ENCODE measurements around the gene HSDL2.

DNA sequence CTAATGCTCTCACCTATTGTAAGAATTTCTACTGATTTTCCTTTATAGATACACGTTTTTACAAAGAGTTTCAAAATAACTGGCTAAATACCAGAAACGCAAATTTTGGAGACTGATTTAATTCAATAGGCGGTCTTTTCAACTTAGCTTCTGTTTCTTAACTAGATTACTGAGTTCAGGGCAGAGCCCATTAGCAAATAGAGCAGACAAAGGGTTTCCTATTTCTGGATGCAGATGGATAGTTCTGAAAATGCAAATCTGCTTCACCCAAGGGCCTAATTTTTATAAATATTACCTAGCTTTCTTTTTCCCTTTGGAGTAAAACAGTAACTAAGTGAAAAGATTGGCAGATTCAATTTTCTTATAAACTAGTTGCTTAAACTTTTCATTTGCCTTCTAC, 93.1 kb downstream of the HSDL2 start:
- TF ChIP-seq, protein P1, sequence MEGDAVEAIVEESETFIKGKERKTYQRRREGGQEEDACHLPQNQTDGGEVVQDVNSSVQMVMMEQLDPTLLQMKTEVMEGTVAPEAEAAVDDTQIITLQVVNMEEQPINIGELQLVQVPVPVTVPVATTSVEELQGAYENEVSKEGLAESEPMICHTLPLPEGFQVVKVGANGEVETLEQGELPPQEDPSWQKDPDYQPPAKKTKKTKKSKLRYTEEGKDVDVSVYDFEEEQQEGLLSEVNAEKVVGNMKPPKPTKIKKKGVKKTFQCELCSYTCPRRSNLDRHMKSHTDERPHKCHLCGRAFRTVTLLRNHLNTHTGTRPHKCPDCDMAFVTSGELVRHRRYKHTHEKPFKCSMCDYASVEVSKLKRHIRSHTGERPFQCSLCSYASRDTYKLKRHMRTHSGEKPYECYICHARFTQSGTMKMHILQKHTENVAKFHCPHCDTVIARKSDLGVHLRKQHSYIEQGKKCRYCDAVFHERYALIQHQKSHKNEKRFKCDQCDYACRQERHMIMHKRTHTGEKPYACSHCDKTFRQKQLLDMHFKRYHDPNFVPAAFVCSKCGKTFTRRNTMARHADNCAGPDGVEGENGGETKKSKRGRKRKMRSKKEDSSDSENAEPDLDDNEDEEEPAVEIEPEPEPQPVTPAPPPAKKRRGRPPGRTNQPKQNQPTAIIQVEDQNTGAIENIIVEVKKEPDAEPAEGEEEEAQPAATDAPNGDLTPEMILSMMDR (IDR thresholded peaks at IDR 0.05; ENCODE audit: low read depth, low read length): no peak
- TF ChIP-seq POLR2A (IDR thresholded peaks at IDR 0.05; ENCODE audit: extremely low read depth, insufficient read length) (no peak), MYC (IDR thresholded peaks at IDR 0.05; ENCODE audit: low read depth, low read length) (no peak)

Data from NB4 (cell line).